H1 (cell line): ENCODE measurements around the gene GOLGB1. TPM values are rescaled to one million over a fixed set of nuclear protein-coding genes. Genes with fewer than 3 reads are reported as not detected.

Source experiments
- CTCF ChIA-PET: fragments of 300-600 bp; sonication (Branson Sonifier 250); formaldehyde crosslinking; loops from one replicate; lab custom pipeline; 2021; ENCODE audit not compliant: partially characterized antibody; lab: Charles Lee
- POLR2A ChIA-PET: fragments of 300-600 bp; sonication (Branson Sonifier 250); formaldehyde crosslinking; loops from one replicate; lab custom pipeline; 2021; ENCODE audit warnings: inconsistent platforms; ENCODE audit not compliant: partially characterized antibody; lab: Charles Lee
- DNase-seq, 2 experiments: peaks; one replicate each; pipeline versions ENCODE4 v3.0.0 to v3.0.0-alpha.2; 2010 to 2022; ENCODE audit warnings: low spot score in 2 of 2, low read depth in 1 of 2, mixed read lengths in 1 of 2
- FAIRE-seq: peaks from 2 replicates; lab custom pipeline; 2011; peaks lifted over from hg19 to GRCh38; lab: Jason Lieb, UNC
- H2AFZ ChIP-seq: 2 replicates; pipeline ENCODE4 v1.8.1; 2012; ENCODE audit warnings: low read length, inconsistent platforms
- H2AK5ac ChIP-seq: 2 replicates; pipeline ENCODE4 v1.6.1; 2013; ENCODE audit warnings: low read depth, low read length
- H2BK120ac ChIP-seq: replicated peaks from 2 replicates; pipeline ENCODE3; 2013; ENCODE audit warnings: low read depth, low read length, inconsistent platforms
- H2BK12ac ChIP-seq: 2 replicates; pipeline ENCODE4 v1.6.1; 2013; ENCODE audit warnings: low read depth, low read length
- H2BK15ac ChIP-seq: 2 replicates; pipeline ENCODE4 v1.6.1; 2013; ENCODE audit warnings: low read length
- H2BK20ac ChIP-seq: 2 replicates; pipeline ENCODE4 v1.6.1; 2013; ENCODE audit warnings: low read length
- H2BK5ac ChIP-seq: 2 replicates; pipeline ENCODE4 v1.6.1; 2013; ENCODE audit warnings: low read depth, low read length
- H3K14ac ChIP-seq: 2 replicates; pipeline ENCODE4 v1.6.1; 2013; ENCODE audit warnings: inconsistent platforms; ENCODE audit not compliant: insufficient read length
- H3K18ac ChIP-seq: 2 replicates; pipeline ENCODE4 v1.6.1; 2013; ENCODE audit warnings: low read length; ENCODE audit errors: extremely low read depth
- H3K23ac ChIP-seq: 2 replicates; pipeline ENCODE4 v1.6.1; 2013; ENCODE audit warnings: inconsistent platforms; ENCODE audit not compliant: insufficient read length
- H3K23me2 ChIP-seq: 2 replicates; pipeline ENCODE4 v1.6.1; 2013; ENCODE audit warnings: low read depth, low read length
- H3K27ac ChIP-seq: 2 replicates; pipeline ENCODE4 v1.6.1; 2011; ENCODE audit warnings: low read depth, low read length, inconsistent platforms
- H3K27me3 ChIP-seq, 4 experiments: replicated peaks in 1 of 4; 1 replicate in 1 of 4; 2 replicates in 3 of 4; pipeline versions ENCODE4 v1.6.1 to v1.8.1; 2011 to 2013; ENCODE audit warnings: low read length in 3 of 4, mild to moderate bottlenecking in 3 of 4, inconsistent platforms in 2 of 4, mixed read lengths in 2 of 4, moderate library complexity in 1 of 4; ENCODE audit not compliant: control insufficient read depth in 3 of 4, insufficient read depth in 3 of 4; ENCODE audit errors: extremely low read depth in 1 of 4
- H3K36me3 ChIP-seq, 4 experiments: 2 replicates each; pipeline versions ENCODE4 v1.6.1 to v1.8.1; 2011 to 2013; ENCODE audit warnings: mild to moderate bottlenecking in 4 of 4, low read length in 3 of 4, moderate library complexity in 2 of 4, control low read depth in 1 of 4, inconsistent platforms in 1 of 4; ENCODE audit not compliant: insufficient read depth in 4 of 4, control insufficient read depth in 2 of 4
- H3K4ac ChIP-seq: replicated peaks from 2 replicates; pipeline ENCODE3; 2013; ENCODE audit warnings: low read length, low read depth, mixed read lengths, inconsistent platforms; ENCODE audit not compliant: insufficient read length
- H3K4me1 ChIP-seq, 4 experiments: replicated peaks in 1 of 4; 1 replicate in 1 of 4; 2 replicates in 3 of 4; pipeline versions ENCODE4 v1.6.1 to v1.8.1; 2011 to 2013; ENCODE audit warnings: low read length in 3 of 4, inconsistent platforms in 2 of 4, mixed read lengths in 1 of 4; ENCODE audit not compliant: insufficient read depth in 4 of 4, control insufficient read depth in 3 of 4
- H3K4me2 ChIP-seq, 2 experiments: 2 replicates each; pipeline versions ENCODE4 v1.6.1 to v1.8.1; 2011 to 2013; ENCODE audit warnings: low read depth in 2 of 2, low read length in 2 of 2, control low read depth in 1 of 2, inconsistent platforms in 1 of 2, mild to moderate bottlenecking in 1 of 2; ENCODE audit not compliant: insufficient read depth in 1 of 2
- H3K4me3 ChIP-seq, 4 experiments: fragments of 200-600, 300-600 bp in 1 of 4; sonication (generic), shearing (Covaris generic), sonication (Bioruptor Twin) in 1 of 4; 2 replicates each; pipeline versions ENCODE4 v1.5.1 to v1.8.1; 2011 to 2016; ENCODE audit warnings: low read length in 4 of 4, low read depth in 3 of 4, control low read depth in 2 of 4, inconsistent platforms in 2 of 4, mild to moderate bottlenecking in 2 of 4, mixed read lengths in 1 of 4, moderate library complexity in 1 of 4; ENCODE audit not compliant: insufficient read depth in 2 of 4; ENCODE audit errors: extremely low read depth in 1 of 4
- H3K56ac ChIP-seq: replicated peaks from 2 replicates; pipeline ENCODE3; 2013; ENCODE audit warnings: low read depth, mild to moderate bottlenecking, mixed read lengths, low read length, inconsistent platforms; ENCODE audit not compliant: insufficient read length
- H3K79me1 ChIP-seq: 2 replicates; pipeline ENCODE4 v1.6.1; 2013; ENCODE audit warnings: low read depth, low read length, control low read depth
- H3K79me2 ChIP-seq, 2 experiments: 2 replicates each; pipeline versions ENCODE4 v1.6.1 to v1.8.1; 2012 to 2013; ENCODE audit warnings: low read length in 2 of 2, mild to moderate bottlenecking in 2 of 2, inconsistent platforms in 1 of 2; ENCODE audit not compliant: insufficient read depth in 2 of 2, control insufficient read depth in 1 of 2
- H3K9ac ChIP-seq, 4 experiments: replicated peaks in 1 of 4; 1 replicate in 1 of 4; 2 replicates in 3 of 4; pipeline versions ENCODE4 v1.6.1 to v1.8.1; 2011 to 2013; ENCODE audit warnings: low read depth in 3 of 4, low read length in 3 of 4, control low read depth in 2 of 4, mild to moderate bottlenecking in 2 of 4, moderate library complexity in 2 of 4, inconsistent platforms in 1 of 4; ENCODE audit errors: extremely low read depth in 1 of 4
- H3K9me3 ChIP-seq, 2 experiments: 2 replicates each; pipeline versions ENCODE4 v1.6.1 to v1.8.1; 2012 to 2013; ENCODE audit warnings: mild to moderate bottlenecking in 2 of 2, moderate library complexity in 2 of 2, control low read depth in 1 of 2, inconsistent platforms in 1 of 2, low read depth in 1 of 2, low read length in 1 of 2, mixed read lengths in 1 of 2; ENCODE audit not compliant: insufficient read depth in 2 of 2
- H4K20me1 ChIP-seq, 2 experiments: replicated peaks in 1 of 2; 2 replicates each; pipeline versions ENCODE3 to v1.8.1; 2011 to 2013; ENCODE audit warnings: inconsistent platforms in 2 of 2, low read length in 2 of 2, mild to moderate bottlenecking in 1 of 2; ENCODE audit not compliant: insufficient read depth in 2 of 2, control insufficient read depth in 1 of 2
- H4K5ac ChIP-seq: 2 replicates; pipeline ENCODE4 v1.6.1; 2013; ENCODE audit warnings: low read length, low read depth, mixed read lengths, inconsistent platforms; ENCODE audit not compliant: insufficient read length
- H4K8ac ChIP-seq: 2 replicates; pipeline ENCODE4 v1.8.0; 2013; ENCODE audit warnings: mild to moderate bottlenecking, moderate library complexity, low read length, inconsistent platforms; ENCODE audit not compliant: insufficient read depth; ENCODE audit errors: extremely low read depth
- H4K91ac ChIP-seq: replicated peaks from 2 replicates; pipeline ENCODE3; 2013; ENCODE audit warnings: low read length, mixed read lengths, inconsistent platforms; ENCODE audit not compliant: insufficient read length
- ATF3 ChIP-seq: IDR thresholded peaks from 2 replicates; pipeline ENCODE4 v1.6.1; 2011; ENCODE audit warnings: low read depth, mild to moderate bottlenecking, low read length; ENCODE audit not compliant: insufficient read depth
- BRCA1 ChIP-seq: IDR thresholded peaks from 2 replicates; pipeline ENCODE4 v1.6.1; 2012; ENCODE audit warnings: low read depth, low read length, improper control_type of control experiment
- CEBPB ChIP-seq: IDR thresholded peaks from 2 replicates; pipeline ENCODE4 v1.6.1; 2012; ENCODE audit warnings: low read depth, low read length
- CREB1 ChIP-seq: IDR thresholded peaks from 2 replicates; pipeline ENCODE4 v1.6.1; 2012; ENCODE audit warnings: inconsistent platforms
- JUN ChIP-seq: IDR thresholded peaks from 2 replicates; pipeline ENCODE4 v1.6.1; 2011; ENCODE audit warnings: low read depth, mild to moderate bottlenecking, improper control_type of control experiment, low read length
- RBBP5 ChIP-seq: IDR thresholded peaks from 2 replicates; pipeline ENCODE4 v1.7.1; 2012; ENCODE audit warnings: low read depth, mild to moderate bottlenecking, inconsistent platforms, low read length, moderate library complexity, borderline replicate concordance
- RNF2 ChIP-seq: fragments of 200-900, 300-1000 bp; sonication (generic); IDR thresholded peaks from 2 replicates; pipeline ENCODE4 v1.7.1; 2016; ENCODE audit warnings: borderline replicate concordance, low read depth, mild to moderate bottlenecking, antibody characterized with exemption, low read length; ENCODE audit not compliant: poor library complexity, severe bottlenecking; ENCODE audit errors: missing control alignments
- TBP ChIP-seq: IDR thresholded peaks from 2 replicates; pipeline ENCODE4 v1.6.1; 2011; ENCODE audit warnings: low read depth, low read length, improper control_type of control experiment
- TCF12 ChIP-seq: IDR thresholded peaks from 2 replicates; pipeline ENCODE4 v1.6.1; 2011; ENCODE audit warnings: low read depth, mild to moderate bottlenecking, low read length
- WGBS, 2 experiments: shearing (Covaris generic) in 1 of 2; methylation state at CpG; one replicate each; pipeline versions ENCODE4 v1.1.6 to v1.1.7; 2013 to 2015; ENCODE audit warnings: low lambda C conversion rate in 2 of 2, mixed read lengths in 2 of 2, inconsistent platforms in 1 of 2, low coverage in 1 of 2, missing lambda C conversion rate in 1 of 2; ENCODE audit not compliant: insufficient replicate concordance in 2 of 2, insufficient coverage in 1 of 2, insufficient read length in 1 of 2; ENCODE audit errors: extremely low coverage in 1 of 2, missing lambda C conversion rate in 1 of 2; 5-methylcytosine and 5-hydroxymethylcytosine counted together
- polyA plus RNA-seq, 7 experiments: library from polyadenylated mRNA; depleted of rRNA in 3 of 7; stranded (reverse) in 5 of 7; unstranded in 2 of 7; fragments of >200 nt in 5 of 7; fragments of 200-250 nt in 2 of 7; gene quantifications; 1 replicate in 5 of 7; 2 replicates in 1 of 7; 4 replicates in 1 of 7; pipeline versions ENCODE4 v1.2.1 to v1.2.3, GENCODE V29; 2011 to 2013; ENCODE audit warnings: missing spikeins in 2 of 7, mixed read lengths in 2 of 7
- total RNA-seq: library from RNA; stranded (reverse); fragmentation: NEBNext Ultra II Directional; extraction: Animal tissue kit (Norgen Biotek cat#: 25700); gene quantifications from 2 replicates; pipeline ENCODE4 v1.2.1, GENCODE V29; 2021

GOLGB1 gene
- total and polyA plus RNA-seq, 2 of the 8 experiments (the other 6 are each of a cell fraction or from before 2014, with no cell fraction given), result 5.9 to 28.5 TPM

DNA sequence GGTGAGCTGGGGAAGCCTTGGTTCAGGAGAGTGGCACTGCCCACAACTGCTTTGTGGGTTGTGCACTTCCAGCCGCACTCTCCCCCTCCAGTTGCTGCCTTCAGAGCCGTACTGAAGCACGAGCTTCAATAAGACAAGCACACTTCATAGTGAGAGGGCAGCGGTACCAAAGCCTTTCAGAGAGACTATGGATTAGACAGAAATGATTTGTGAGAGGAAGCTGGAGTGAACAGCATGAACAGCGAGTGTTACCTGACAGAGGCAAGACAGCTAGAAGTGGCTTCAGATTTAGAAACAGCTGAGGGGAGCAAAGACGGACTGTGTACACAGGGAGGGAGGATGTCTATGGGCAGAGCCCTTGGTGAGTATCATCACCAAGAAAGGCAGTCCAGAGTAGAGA lies 119.9 kb downstream of the GOLGB1 start:
- Histone ChIP-seq H2BK5ac (no peak overlapping the region), H2BK15ac (no peak overlapping the region; the same call in 1 of the 2 replicates), H2AK5ac (no peak overlapping the region), H3K23ac (no peak overlapping the region), H4K20me1 (no peaks in the 10 kb centered on the region), H3K27ac (no peak overlapping the region), H3K4me3 (no peak overlapping the region), H3K36me3 (no peaks in the 10 kb centered on the region), H4K8ac (no peak overlapping the region), H3K79me1 (no peaks in the 10 kb centered on the region), H3K18ac (no peak overlapping the region), H3K27me3 (no peaks in the 10 kb centered on the region), H2AFZ (no peak overlapping the region), H4K5ac (no peak overlapping the region), H2BK12ac (no peak overlapping the region), H3K9ac (no peak overlapping the region), H3K23me2 (no peaks in the 10 kb centered on the region), H3K56ac (no peak overlapping the region), H3K9me3 (no peaks in the 10 kb centered on the region), H3K14ac (no peak overlapping the region), H3K4me1 (peaks cover 0 to 2% (median under 1%) of the 10 kb centered on the region in 4 experiments; a peak in 3 of 7 replicates), H3K4me2 (no peak overlapping the region), H3K79me2 (no peaks in the 10 kb centered on the region), H2BK120ac (no peak overlapping the region), H3K4ac (no peak overlapping the region), H2BK20ac (no peak overlapping the region), H4K91ac (no peak overlapping the region)
- WGBS, 2 experiments, result 93% methylated on average over 6 of the region's 6 CpGs; no CpG with 5 or more reads in 1 of the 2 experiments
- DNase-seq (no peak), FAIRE-seq (no peak)
- TF ChIP-seq CEBPB (no peak), ATF3 (no peak), TBP (no peak), BRCA1 (no peak), TCF12 (no peak), CREB1 (no peak), RNF2 (no peak), JUN (no peak), RBBP5 (no peak)
- ChIA-PET POLR2A (interaction anchor here (1.5 kb wide), 1 partner anchor 9 kb away, joined by 5 read pairs; no protein-coding TSS in a partner anchor), CTCF (no interaction called here)
